Measurements from ENCODE around the gene PRDM5.

The PRDM5 gene

DNA sequence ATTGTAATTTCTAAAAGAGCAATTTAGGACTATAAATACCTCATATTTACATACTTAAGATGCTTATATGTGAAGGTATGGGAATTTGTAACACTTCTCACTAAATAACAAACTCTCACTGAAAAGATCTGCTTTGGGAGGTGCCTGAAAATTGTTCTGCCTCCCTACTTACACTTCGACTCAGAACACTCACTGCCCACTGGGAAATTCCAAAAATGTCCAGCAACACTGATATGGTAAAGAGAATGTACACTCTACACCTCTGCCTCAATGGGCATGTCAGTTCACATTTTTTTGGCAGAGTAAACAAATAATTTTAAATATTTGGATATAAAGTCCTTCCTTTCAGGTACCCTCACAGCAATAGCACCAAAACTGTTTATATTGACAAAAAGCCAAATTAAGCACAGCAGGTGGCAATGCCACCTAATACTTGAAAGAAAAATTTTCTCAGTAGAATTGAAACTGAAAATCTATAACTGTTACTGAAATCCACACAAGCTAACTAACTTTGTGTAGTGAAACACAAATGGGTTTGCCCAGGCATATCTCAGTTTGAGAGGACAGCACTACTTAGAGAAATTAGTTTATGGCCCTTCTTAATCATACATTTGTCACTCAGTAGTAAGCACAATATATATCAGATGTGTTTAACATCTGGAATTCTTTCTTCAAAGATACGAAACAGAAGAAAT lies 67.1 kb downstream of the PRDM5 start:
- Mint-ChIP-seq H3K9me3 (no peaks in the 10 kb centered on the region), H3K27me3 (no peaks in the 10 kb centered on the region), H3K36me3 (no peaks in the 10 kb centered on the region), H3K4me3 (no peak overlapping the region), H3K27ac (no peak overlapping the region), H3K4me1 (peaks cover 4% of the 10 kb centered on the region)
- no peak for DNase-seq
- CTCF ChIA-PET: interaction anchor here (0.6 kb wide), 1 partner anchor 11 kb away, joined by 3 read pairs; no protein-coding TSS in a partner anchor

DNA sequence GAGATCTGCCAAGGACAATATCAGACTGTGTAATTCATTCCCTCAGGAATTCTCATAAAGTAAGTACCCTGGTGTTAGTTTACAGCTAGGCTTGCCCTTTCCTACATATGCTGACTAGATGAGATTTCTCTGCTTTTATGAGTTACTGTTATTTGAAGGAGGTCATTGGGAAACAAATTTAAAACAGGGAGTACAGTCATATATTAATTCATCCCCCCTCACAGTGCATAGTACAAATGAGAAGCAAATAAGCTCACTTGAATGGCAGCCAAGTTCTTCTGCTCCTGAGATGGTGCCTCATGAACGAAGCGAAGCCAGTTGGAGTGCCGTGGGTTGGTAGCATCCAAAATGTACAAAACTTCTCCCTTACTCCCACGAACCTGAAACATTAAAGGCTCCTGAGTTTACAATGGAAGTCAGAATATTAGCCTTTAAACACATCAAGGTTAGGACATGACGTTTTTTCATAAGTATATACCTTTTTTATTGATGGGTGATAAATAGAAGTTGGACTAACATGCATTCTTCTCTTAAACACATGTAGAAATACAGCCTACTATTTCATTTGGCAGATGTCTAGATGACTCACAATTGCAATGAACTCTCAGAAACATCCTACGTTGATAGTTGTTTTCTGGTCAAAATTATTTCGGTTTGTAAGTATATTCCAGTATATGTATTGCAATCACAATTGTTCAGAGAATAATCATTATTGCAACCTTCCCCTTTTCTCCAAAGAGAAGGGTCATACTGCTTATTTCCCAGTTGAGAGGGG lies 69.2 kb downstream of the PRDM5 start:
- CTCF ChIA-PET: interaction anchor here (1.4 kb wide), 1 partner anchor 10 kb away, joined by 3 read pairs; no protein-coding TSS in a partner anchor
- DNase-seq: no peak
- peaks cover 4% of the 10 kb centered on the region for H3K4me1 Mint-ChIP-seq

DNA sequence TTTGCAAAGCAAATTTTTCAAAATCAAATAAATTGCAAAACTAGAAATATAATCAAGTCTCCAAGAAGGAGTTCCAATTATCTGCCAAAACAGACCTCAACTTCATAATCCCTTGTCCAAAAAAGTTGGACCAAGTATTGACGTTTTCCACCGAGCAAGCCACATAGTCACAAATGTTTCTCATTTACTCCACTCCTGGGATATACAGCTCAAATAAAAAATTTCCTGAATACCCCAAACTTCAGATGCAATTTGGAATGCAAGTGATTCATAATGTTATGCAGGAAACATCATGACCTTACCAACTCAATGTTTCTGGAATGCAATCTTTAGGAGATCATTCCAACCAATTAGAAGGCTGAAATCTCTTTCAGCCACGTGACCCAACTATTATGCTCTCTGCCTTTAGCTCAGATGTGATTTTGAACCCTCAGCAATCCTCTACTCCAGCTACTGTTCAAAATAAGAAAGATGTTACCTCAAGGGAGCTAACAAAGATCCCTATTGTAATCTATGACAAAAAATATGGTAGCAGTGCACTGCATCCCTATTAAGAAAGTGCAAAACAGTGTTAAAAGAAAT lies 72.4 kb downstream of the PRDM5 start:
- Mint-ChIP-seq H3K27ac (no peak overlapping the region), H3K4me3 (no peak overlapping the region), H3K4me1 (peaks cover 3% of the 10 kb centered on the region), H3K9me3 (no peaks in the 10 kb centered on the region), H3K27me3 (no peaks in the 10 kb centered on the region), H3K36me3 (no peaks in the 10 kb centered on the region)
- CTCF ChIA-PET: interaction anchor here (0.6 to 1.3 kb wide), 2 partner anchors 7 to 248 kb away, joined by 3 read pairs; no protein-coding TSS in a partner anchor
- no peak for DNase-seq

More for the DNA sequence above, 69.2 kb downstream of the PRDM5 start:
- Mint-ChIP-seq H3K27me3 (no peaks in the 10 kb centered on the region), H3K36me3 (no peaks in the 10 kb centered on the region), H3K4me3 (no peak overlapping the region), H3K9me3 (no peaks in the 10 kb centered on the region), H3K27ac (no peak overlapping the region)

DNA sequence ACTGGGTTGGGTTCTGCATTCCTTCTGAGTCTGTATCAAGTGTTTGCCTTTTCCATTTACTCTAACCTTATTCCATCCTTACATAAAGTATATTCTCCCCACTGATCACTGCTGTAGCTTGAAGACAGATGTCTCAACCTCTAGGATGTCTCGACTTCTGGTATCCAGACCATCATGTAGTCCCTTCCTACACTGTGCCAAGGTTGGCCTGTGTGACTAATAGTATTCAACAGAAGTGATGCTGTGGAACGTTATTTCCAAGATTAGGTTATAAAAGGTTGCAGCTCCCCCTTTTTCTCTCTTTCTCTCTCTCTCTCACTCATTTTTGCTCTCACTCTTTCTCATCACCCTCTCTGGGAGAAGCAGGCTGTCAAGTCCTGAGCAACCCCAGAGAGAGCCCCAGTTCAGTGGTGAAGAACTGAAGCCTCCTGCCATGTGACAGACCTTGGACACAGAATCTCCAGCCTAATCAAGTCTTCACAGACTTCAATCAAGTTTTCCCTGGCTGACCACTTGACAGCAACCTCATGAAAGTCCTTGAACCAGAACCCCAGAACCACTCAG lies 75.4 kb downstream of the PRDM5 start:
- no peak for DNase-seq
- Mint-ChIP-seq H3K27ac (no peak overlapping the region), H3K27me3 (no peaks in the 10 kb centered on the region), H3K4me1 (peaks cover 11% of the 10 kb centered on the region), H3K4me3 (no peak overlapping the region), H3K9me3 (no peaks in the 10 kb centered on the region), H3K36me3 (no peaks in the 10 kb centered on the region)
- CTCF ChIA-PET: interaction anchor here (1.3 kb wide), 1 partner anchor 461 kb away, joined by 3 read pairs; no protein-coding TSS in a partner anchor

DNA sequence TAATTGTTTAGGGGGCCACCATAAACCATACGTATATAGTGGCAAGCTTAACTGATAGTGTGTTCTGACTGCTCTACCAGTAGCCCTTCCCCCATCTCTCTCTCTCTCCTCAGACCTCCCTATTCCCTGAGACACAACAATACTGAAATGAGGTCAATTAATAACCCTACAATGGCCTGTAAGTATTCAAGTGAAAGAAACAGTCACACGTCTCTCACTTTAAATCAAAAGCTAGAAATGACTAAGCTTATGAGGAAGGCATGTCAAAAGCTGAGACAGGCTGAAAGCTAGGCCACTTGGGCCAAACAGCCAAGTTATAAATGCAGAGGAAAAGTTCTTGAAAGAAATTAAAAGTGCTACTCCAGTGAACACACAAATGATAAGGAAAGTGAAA lies 78.0 kb downstream of the PRDM5 start:
- H3K27ac Mint-ChIP-seq: no peak overlapping the region

DNA sequence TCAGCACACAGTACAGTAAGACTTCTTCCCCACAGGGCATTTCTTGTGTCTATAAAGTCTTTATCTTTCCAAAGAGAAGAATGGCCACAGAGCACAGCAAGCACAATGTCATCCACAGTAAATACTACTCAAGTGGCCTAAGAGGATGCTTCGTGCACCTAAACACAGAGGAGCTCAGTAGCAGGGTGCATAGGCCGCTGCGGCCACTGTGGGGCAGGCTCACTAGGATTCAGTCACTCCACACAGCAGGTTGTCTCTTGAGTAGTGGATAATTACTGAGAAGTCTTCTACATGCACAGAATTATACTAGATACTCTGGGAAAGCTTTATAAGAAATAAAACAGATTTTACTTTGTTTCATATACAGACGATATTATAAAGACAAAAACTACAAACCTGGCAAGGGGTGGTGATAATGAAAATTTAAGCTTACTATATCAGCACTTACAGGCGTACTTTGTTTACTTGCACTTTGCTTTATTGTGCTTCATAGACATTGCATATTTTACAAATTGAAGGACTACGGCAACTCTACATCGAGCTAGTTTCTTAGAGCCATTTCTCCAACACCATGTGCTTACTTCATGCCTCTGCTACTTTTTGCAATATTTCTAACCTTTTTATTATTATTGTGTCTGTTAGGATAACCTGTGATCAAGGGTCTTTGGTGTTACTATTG lies 78.5 kb downstream of the PRDM5 start:
- CTCF ChIA-PET: interaction anchor here (0.9 to 1.7 kb wide), 4 partner anchors 9 to 464 kb away, joined by 3 to 5 read pairs (median 4); no protein-coding TSS in a partner anchor
- Mint-ChIP-seq H3K4me1 (peaks cover 11% of the 10 kb centered on the region), H3K36me3 (no peaks in the 10 kb centered on the region), H3K27ac (no peak overlapping the region), H3K27me3 (no peaks in the 10 kb centered on the region), H3K4me3 (no peak overlapping the region), H3K9me3 (no peaks in the 10 kb centered on the region)
- no peak for DNase-seq

More for the DNA sequence above, 78.0 kb downstream of the PRDM5 start:
- no peaks in the 10 kb centered on the region for H3K27me3 Mint-ChIP-seq
- H3K9me3 Mint-ChIP-seq: no peaks in the 10 kb centered on the region
- CTCF ChIA-PET: interaction anchor here (0.9 to 1.7 kb wide), 5 partner anchors 11 to 463 kb away, joined by 3 to 5 read pairs (median 3); no protein-coding TSS in a partner anchor
- H3K36me3 Mint-ChIP-seq: no peaks in the 10 kb centered on the region
- peaks cover 11% of the 10 kb centered on the region for H3K4me1 Mint-ChIP-seq
- DNase-seq: no peak
- H3K4me3 Mint-ChIP-seq: no peak overlapping the region

DNA sequence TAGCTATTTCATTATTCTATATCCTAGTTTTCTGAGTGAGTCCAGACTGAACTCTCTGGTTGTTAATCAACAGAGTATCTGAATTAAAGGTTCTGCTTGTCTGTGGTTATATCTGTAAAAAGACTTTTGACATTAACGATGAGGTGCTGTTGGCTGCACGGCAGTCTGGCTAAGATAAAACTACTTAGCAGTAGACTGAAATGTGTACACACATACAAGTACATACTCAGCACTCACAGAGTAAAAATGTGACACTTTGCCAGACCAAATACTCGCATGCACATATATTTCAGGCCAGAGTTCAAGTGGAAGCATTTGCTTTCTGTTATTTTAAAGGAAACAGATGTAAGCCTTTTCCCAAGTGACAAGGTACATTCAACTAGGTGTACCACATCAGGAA lies 80.5 kb downstream of the PRDM5 start:
- CTCF ChIA-PET: no interaction called here
- Mint-ChIP-seq H3K27me3 (no peaks in the 10 kb centered on the region), H3K4me1 (peaks cover 11% of the 10 kb centered on the region), H3K27ac (no peak overlapping the region), H3K36me3 (no peaks in the 10 kb centered on the region), H3K4me3 (no peak overlapping the region), H3K9me3 (no peaks in the 10 kb centered on the region)
- no peak for DNase-seq

DNA sequence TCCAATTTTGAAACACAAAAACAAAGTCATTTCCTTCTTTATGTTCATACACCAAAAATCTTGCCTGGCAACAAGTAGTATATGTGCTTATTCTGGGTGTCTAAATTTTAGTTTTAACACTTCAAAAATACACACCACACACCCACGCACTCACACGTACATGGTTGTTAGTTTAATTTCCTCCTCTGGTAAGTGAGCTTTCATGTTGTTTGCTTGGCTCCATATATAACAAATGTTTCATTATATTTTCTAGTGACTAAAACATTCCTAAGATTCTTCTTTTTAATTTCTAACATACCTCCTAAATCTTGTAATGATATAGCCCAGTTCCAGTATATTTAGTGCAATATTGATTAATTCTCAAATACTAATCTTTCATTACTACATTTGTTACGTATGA lies 80.9 kb downstream of the PRDM5 start:
- no peak for DNase-seq
- H3K4me1 Mint-ChIP-seq: peaks cover 11% of the 10 kb centered on the region
- no peaks in the 10 kb centered on the region for H3K27me3 Mint-ChIP-seq
- CTCF ChIA-PET: no interaction called here
- no peak overlapping the region for H3K4me3 Mint-ChIP-seq
- H3K27ac Mint-ChIP-seq: no peak overlapping the region
- H3K36me3 Mint-ChIP-seq: no peaks in the 10 kb centered on the region
- no peaks in the 10 kb centered on the region for H3K9me3 Mint-ChIP-seq

DNA sequence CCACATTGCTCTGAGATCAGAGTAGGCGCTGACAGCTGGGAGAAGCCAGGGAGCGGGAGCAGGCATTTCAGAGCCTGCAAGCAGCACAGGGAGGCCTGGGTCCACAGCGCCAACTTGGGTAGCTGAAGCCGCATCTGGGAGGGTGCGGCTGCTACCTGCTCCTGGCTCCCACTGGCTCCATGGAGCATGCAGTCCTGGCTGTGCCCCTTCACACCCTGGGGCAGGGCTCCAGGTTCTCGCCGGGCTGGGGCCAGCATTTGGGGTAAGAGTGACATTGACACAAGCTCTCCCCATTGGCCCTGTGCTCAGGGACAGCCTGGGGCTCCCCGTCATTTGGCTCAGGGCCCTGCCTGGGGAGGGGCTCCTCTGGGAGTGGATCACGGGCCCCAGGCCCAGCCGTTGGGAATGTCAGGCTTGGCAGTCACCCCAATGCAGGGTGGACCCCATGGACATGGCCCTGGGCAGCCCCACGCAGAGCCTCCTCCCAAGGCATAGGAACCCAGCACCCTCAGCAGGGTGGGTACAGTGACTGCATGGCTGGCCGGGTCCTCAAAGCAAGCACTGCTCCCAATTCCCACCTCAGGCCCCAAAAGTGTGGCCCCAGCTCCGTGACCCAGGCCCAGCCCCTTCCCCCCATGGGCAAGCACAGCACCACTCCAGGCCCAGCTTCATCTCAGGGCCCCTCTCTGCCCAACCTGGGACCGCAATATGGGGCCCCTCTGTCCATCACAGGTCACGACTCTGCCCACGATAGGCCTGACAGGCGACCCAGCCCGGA lies 82.4 kb downstream of the PRDM5 start:
- H3K36me3 Mint-ChIP-seq: no peaks in the 10 kb centered on the region
- CTCF ChIA-PET: no interaction called here
- no peak for DNase-seq
- no peak overlapping the region for H3K27ac Mint-ChIP-seq
- H3K9me3 Mint-ChIP-seq: no peaks in the 10 kb centered on the region
- no peak overlapping the region for H3K4me3 Mint-ChIP-seq
- H3K4me1 Mint-ChIP-seq: peaks cover 8% of the 10 kb centered on the region
- H3K27me3 Mint-ChIP-seq: no peaks in the 10 kb centered on the region

DNA sequence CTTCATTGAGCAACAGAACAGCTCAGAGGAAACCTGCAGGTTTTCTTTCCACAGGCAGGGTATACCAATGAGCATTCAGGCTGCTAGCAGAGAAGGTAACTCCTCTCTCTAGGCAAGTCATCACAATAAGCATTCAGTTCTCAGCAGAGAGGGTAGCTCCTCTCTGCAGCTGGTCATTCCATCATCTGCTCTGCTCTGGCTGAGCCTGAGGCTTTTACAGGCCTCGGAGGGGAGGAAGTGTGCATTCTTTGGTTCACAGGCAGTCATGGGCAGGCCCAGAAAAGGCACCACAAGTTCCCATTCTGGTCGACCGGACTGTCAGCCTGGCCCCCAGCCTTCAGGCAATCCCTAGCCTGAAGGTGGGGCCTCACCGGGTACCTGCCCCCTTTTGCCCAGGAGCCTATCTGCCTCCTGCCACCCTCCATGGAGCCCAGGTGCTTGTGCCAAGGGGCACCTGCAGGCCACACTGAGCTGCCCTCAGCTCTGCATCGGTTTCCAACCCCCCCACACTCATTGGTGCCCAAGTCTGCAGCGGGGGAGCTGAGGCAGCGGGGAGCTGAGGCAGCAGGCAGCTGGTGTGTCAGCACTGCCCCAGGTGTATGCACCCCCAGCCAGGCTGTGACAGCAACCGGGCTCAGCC lies 83.1 kb downstream of the PRDM5 start:
- no peaks in the 10 kb centered on the region for H3K27me3 Mint-ChIP-seq
- H3K4me1 Mint-ChIP-seq: peaks cover 1% of the 10 kb centered on the region
- CTCF ChIA-PET: no interaction called here
- H3K36me3 Mint-ChIP-seq: no peaks in the 10 kb centered on the region
- no peaks in the 10 kb centered on the region for H3K9me3 Mint-ChIP-seq
- H3K4me3 Mint-ChIP-seq: no peak overlapping the region
- DNase-seq: no peak
- H3K27ac Mint-ChIP-seq: no peak overlapping the region

DNA sequence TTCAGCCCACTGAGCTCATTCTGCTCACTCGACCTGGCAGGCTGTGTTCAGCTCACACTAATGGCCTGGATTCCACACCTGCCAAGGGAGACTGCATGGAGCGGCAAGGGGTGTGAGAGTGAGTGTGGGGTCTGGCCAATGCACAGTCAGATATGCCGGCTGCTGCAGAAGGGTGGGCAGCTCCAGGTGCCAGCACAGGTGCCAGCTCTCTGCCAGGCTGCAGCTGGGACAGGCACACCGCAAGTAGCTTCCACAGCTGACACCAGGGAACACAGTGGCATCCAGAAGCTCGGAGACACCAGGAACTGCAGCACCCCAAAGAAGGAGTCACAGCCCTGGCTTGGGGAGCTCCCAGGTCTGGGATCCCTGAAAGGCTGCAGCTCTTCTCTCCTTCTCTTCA lies 83.7 kb downstream of the PRDM5 start:
- no peak for DNase-seq
- Mint-ChIP-seq H3K27me3 (no peaks in the 10 kb centered on the region), H3K36me3 (no peaks in the 10 kb centered on the region), H3K27ac (no peak overlapping the region), H3K9me3 (no peaks in the 10 kb centered on the region), H3K4me1 (no peaks in the 10 kb centered on the region), H3K4me3 (no peak overlapping the region)
- CTCF ChIA-PET: no interaction called here

DNA sequence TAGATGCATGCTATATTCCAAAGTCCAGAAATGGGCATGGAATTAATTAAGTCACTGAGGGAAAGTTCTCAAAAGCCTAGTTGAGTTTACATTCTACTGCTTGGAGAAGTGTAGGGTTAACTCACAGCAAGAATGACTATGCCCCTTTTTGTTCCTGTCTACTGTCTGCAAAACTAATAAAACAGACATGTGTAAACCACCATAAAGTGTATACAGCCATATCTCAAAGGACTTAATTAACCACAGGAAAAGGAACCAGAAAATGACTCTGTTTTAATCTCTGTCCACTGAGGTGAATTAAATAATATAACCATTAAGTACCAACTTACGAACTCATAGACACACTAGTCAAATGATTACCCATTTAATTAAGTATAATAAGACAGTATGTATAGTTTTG lies 84.9 kb downstream of the PRDM5 start:
- Mint-ChIP-seq H3K9me3 (no peaks in the 10 kb centered on the region), H3K36me3 (no peaks in the 10 kb centered on the region), H3K4me3 (no peak overlapping the region), H3K4me1 (no peaks in the 10 kb centered on the region), H3K27ac (no peak overlapping the region), H3K27me3 (no peaks in the 10 kb centered on the region)
- CTCF ChIA-PET: no interaction called here
- no peak for DNase-seq

DNA sequence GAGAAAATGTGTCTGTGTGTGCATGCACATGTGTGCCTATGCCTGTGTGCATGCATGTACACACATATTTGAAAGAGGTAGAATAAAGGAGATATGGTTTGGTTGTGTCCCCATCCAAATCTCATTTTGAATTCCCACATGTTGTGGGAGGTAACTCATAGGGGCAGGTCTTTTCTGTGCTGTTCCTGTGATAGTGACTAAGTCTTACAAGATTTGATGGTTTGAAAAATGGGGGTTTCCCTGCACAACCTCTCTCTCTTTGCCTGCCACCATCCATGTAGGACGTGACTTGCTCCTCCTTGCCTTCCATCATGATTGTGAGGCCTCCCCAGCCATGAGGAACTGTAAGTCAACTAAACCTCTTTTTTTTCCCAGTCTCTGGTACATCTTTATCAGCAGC lies 87.2 kb downstream of the PRDM5 start:
- Mint-ChIP-seq H3K4me3 (no peak overlapping the region), H3K27ac (no peak overlapping the region), H3K36me3 (no peaks in the 10 kb centered on the region), H3K4me1 (no peaks in the 10 kb centered on the region), H3K9me3 (no peaks in the 10 kb centered on the region), H3K27me3 (no peaks in the 10 kb centered on the region)
- CTCF ChIA-PET: no interaction called here
- DNase-seq: no peak

All from activated naive CD4-positive, alpha-beta T cell treated with anti-CD3 and anti-CD28 coated beads, Interleukin-2, amount 10 ng/mL, durations not matched to agents 7 days and 5 days (primary cell).